Upper lobe of left lung (tissue), 6 donors: ENCODE measurements around the gene TEX264. TPM values are rescaled to one million over a fixed set of nuclear protein-coding genes. Genes with fewer than 3 reads are reported as not detected.

Experiments used
- ATAC-seq, 2 donors: fragments of 200-7000 bp; cut with Tn5 transposase; one replicate each; pipeline ENCODE4 v1.9.1; 2022; ENCODE audit warnings: mild to moderate bottlenecking in 2 of 2, moderate library complexity in 2 of 2; ENCODE audit not compliant: low FRiP score in 2 of 2
- DNase-seq, 2 donors: peaks; one replicate each; pipeline ENCODE4 v3.0.0-alpha.2; 2019 to 2020
- H3K27ac ChIP-seq, 4 donors: fragments of 200-600 bp; sonication (generic); one replicate each; pipeline ENCODE4 v1.5.1; 2016 to 2019
- H3K27me3 ChIP-seq, 4 donors: fragments of 200-600 bp; sonication (generic); one replicate each; pipeline ENCODE4 v1.5.1; 2017 to 2019
- H3K36me3 ChIP-seq, 4 donors: fragments of 200-600 bp; sonication (generic); one replicate each; pipeline ENCODE4 v1.5.1; 2016 to 2019
- H3K4me1 ChIP-seq, 4 donors: fragments of 200-600 bp; sonication (generic); one replicate each; pipeline ENCODE4 v1.5.1; 2018 to 2019
- H3K4me3 ChIP-seq, 4 donors: fragments of 200-600 bp; sonication (generic); one replicate each; pipeline ENCODE4 v1.5.1; 2017 to 2019; ENCODE audit warnings: mild to moderate bottlenecking in 2 of 4, moderate library complexity in 1 of 4
- H3K9me3 ChIP-seq, 4 donors: fragments of 200-600 bp; sonication (generic); one replicate each; pipeline ENCODE4 v1.5.1; 2018 to 2019
- CTCF ChIP-seq, 6 experiments: fragments of 450-650 bp in 4 of 6; fragments of 200-600 bp in 2 of 6; sonication (generic) in 2 of 6; IDR thresholded peaks; one replicate each; pipeline ENCODE4 v1.5.1; 2016 to 2019; ENCODE audit warnings: antibody characterized with exemption in 6 of 6
- EP300 ChIP-seq, 4 donors: sonication (generic); formaldehyde crosslinking; IDR thresholded peaks; one replicate each; pipeline ENCODE4 v1.5.1; 2017; ENCODE audit warnings: antibody characterized with exemption in 4 of 4, control low read depth in 2 of 4
- POLR2A ChIP-seq, 4 donors: fragments of 450-650 bp; IDR thresholded peaks; one replicate each; pipeline ENCODE4 v1.5.1; 2016 to 2017; ENCODE audit warnings: antibody characterized with exemption in 4 of 4, mild to moderate bottlenecking in 2 of 4
- POLR2AphosphoS5 ChIP-seq, 2 donors: sonication (generic); formaldehyde crosslinking; IDR thresholded peaks; one replicate each; pipeline ENCODE4 v1.5.1; 2017; ENCODE audit warnings: antibody characterized with exemption in 2 of 2
- WGBS, 2 donors: methylation state at CpG; one replicate each; pipeline ENCODE4 v1.1.5; 2017 to 2018; 5-methylcytosine and 5-hydroxymethylcytosine counted together
- total RNA-seq, 6 donors: library from RNA; depleted of rRNA in 4 of 6; stranded (reverse); fragments of >200 nt in 4 of 6; gene quantifications; one replicate each; pipeline versions ENCODE4 v1.1.0 to v1.2.1, GENCODE V29; 2016 to 2021
- donor health status: DM: no; HTN: no; CAD: no; lungs with moderate emphysema.
- donor health status: DM: no; HTN: yes; CAD: no; lungs with severe emphysema.

The TEX264 gene
- total RNA-seq, 6 donors from 2014 or later, result 40.4 to 86.5 (median 55.5) TPM

- ATAC-seq (no peak), DNase-seq (peak in 1 of 2 donors; percentile 2)
- 74 to 80% methylated on average over 1 to 3 of the region's 3 CpGs for WGBS, 2 donors
Measured at GRCh38 chr3:51708216-51708845, 37.3 kb downstream of the TEX264 start.

GRCh38 chr3:51709004-51709420 is 38.0 kb downstream of the TEX264 start:
- H3K4me1 ChIP-seq, result peaks cover 0 to 13% (median 6%) of the 10 kb centered on the region in 4 donors

More at GRCh38 chr3:51708216-51708845, 37.3 kb downstream of the TEX264 start:
- Histone ChIP-seq H3K4me3 (no peak overlapping the region), H3K4me1 (peaks cover 0 to 13% (median 6%) of the 10 kb centered on the region in 4 donors), H3K36me3 (peaks cover 0 to 21% (median 14%) of the 10 kb centered on the region in 4 donors), H3K27me3 (no peaks in the 10 kb centered on the region), H3K9me3 (no peaks in the 10 kb centered on the region), H3K27ac (no peak overlapping the region)
- no peak for TF ChIP-seq POLR2AphosphoS5 (IDR thresholded peaks at IDR 0.05)
- no peak for TF ChIP-seq CTCF (IDR thresholded peaks at IDR 0.05)
- TF ChIP-seq POLR2A (IDR thresholded peaks at IDR 0.05), result no peak
- TF ChIP-seq EP300 (IDR thresholded peaks at IDR 0.05), result no peak

DNA sequence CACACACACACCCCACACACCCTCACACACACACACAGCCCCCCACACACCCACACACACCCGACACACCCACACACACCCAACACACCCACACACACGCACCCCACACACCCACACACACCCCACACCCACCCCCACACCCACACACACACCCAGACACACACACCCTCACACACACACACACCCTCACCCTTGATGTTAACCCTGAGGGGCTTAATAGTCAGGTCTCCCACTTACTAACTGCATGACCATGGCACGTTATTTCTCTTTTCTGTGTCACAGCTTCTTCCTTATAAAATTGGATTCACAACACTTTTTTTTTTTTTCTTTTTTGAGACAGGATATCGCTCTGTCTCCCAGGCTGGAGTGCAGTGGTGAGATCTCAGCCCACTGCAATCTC is 38.6 kb downstream of the TEX264 start:
- Histone ChIP-seq H3K27ac (no peak overlapping the region), H3K9me3 (no peaks in the 10 kb centered on the region), H3K4me3 (no peak overlapping the region), H3K36me3 (peaks cover 0 to 8% (median 4%) of the 10 kb centered on the region in 4 donors), H3K4me1 (peaks cover 0 to 13% (median 6%) of the 10 kb centered on the region in 4 donors), H3K27me3 (no peaks in the 10 kb centered on the region)
- ATAC-seq, result no peak
- WGBS, 2 donors, result 67 to 79% methylated on average over 2 to 4 of the region's 4 CpGs
- TF ChIP-seq POLR2A (IDR thresholded peaks at IDR 0.05) (no peak), CTCF (IDR thresholded peaks at IDR 0.05) (no peak), EP300 (IDR thresholded peaks at IDR 0.05) (no peak), POLR2AphosphoS5 (IDR thresholded peaks at IDR 0.05) (no peak)
- no peak for DNase-seq

More at GRCh38 chr3:51709004-51709420, 38.0 kb downstream of the TEX264 start:
- ATAC-seq (no peak), DNase-seq (peak; percentile 18 to 70)
- Histone ChIP-seq H3K9me3 (no peaks in the 10 kb centered on the region), H3K27ac (no peak overlapping the region), H3K27me3 (no peaks in the 10 kb centered on the region), H3K4me3 (no peak overlapping the region), H3K36me3 (peaks cover 0 to 14% (median 7%) of the 10 kb centered on the region in 4 donors)
- 92 to 95% methylated on average over 2 to 17 of the region's 17 CpGs for WGBS, 2 donors
- TF ChIP-seq POLR2A (IDR thresholded peaks at IDR 0.05), result no peak
- no peak for TF ChIP-seq EP300 (IDR thresholded peaks at IDR 0.05)
- no peak for TF ChIP-seq POLR2AphosphoS5 (IDR thresholded peaks at IDR 0.05)

DNA sequence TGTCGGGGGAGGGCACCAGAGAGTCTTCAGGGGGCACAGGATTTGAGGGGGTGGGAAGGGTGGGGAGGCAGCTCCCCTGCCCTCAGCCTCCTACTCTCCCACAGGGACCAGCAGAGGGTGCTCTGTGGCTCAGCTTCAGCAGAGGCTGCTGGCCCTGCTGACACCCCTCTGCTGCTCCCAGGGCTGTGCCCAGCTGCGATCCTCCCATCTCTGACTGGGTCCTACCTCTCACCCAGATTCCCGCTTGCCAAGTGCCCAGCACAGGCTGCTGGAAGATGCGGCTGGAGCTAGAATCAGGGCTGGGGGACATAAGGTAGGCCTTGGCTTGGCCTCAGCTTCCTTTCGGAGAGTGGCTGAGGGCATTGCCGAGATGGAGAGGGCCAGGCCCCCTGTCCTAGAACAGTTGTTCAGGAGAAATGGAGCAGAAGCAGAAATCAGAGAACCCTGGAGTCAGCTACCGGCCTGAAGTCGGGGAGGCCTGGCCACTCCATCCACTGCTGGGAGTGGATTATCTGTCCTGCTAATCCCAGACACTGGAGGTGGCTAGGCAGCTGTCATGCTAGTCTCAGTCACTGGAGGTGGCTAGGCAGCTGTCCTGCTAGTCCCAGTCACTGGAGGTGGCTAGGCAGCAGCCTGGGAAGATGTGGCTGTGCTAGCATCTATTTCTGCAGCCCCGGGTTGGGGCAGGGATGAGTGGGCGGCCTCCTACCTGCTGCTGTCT is 39.7 kb downstream of the TEX264 start:
- Histone ChIP-seq H3K27me3 (no peaks in the 10 kb centered on the region), H3K4me3 (no peak overlapping the region), H3K4me1 (peaks cover 0 to 13% (median 6%) of the 10 kb centered on the region in 4 donors), H3K27ac (no peak overlapping the region), H3K36me3 (no peaks in the 10 kb centered on the region), H3K9me3 (no peaks in the 10 kb centered on the region)
- TF ChIP-seq POLR2A (IDR thresholded peaks at IDR 0.05), result no peak
- no peak for TF ChIP-seq POLR2AphosphoS5 (IDR thresholded peaks at IDR 0.05)
- TF ChIP-seq EP300 (IDR thresholded peaks at IDR 0.05), result no peak
- no peak for TF ChIP-seq CTCF (IDR thresholded peaks at IDR 0.05)
- ATAC-seq (no peak), DNase-seq (no peak)
- 81 to 84% methylated on average over 6 to 9 of the region's 10 CpGs for WGBS, 2 donors

- Histone ChIP-seq H3K27me3 (no peaks in the 10 kb centered on the region), H3K9me3 (no peaks in the 10 kb centered on the region), H3K27ac (no peak overlapping the region), H3K36me3 (no peaks in the 10 kb centered on the region), H3K4me1 (peaks cover 0 to 10% (median 6%) of the 10 kb centered on the region in 4 donors), H3K4me3 (no peak overlapping the region)
- no peak for ATAC-seq
- TF ChIP-seq POLR2A (IDR thresholded peaks at IDR 0.05) (no peak), POLR2AphosphoS5 (IDR thresholded peaks at IDR 0.05) (no peak), CTCF (IDR thresholded peaks at IDR 0.05) (no peak), EP300 (IDR thresholded peaks at IDR 0.05) (no peak)
- 84 to 86% methylated on average over 8 of the region's 8 CpGs for WGBS, 2 donors
- DNase-seq, result no peak
Measured at GRCh38 chr3:51711352-51712037, 40.4 kb downstream of the TEX264 start.
